A549 (cell line): ENCODE results near the gene IL17RC. TPM values are rescaled to one million over a fixed set of nuclear protein-coding genes. Genes with fewer than 3 reads are reported as not detected.
A peak's percentile ranks its signal among the peaks of the same experiment; 100 is the strongest.

Source experiments
- ATAC-seq, 2 experiments: fragments of 200-7000 bp in 1 of 2; fragments of >200 bp in 1 of 2; cut with Nextera tagmentation in 1 of 2; cut with Tn5 transposase in 1 of 2; 3 replicates each; pipeline versions ENCODE4 v1.8.0 to v1.9.1; 2018 to 2020; ENCODE audit warnings: mild to moderate bottlenecking in 1 of 2, moderate library complexity in 1 of 2
- CTCF ChIA-PET: fragments of 300-600 bp; sonication (Branson Sonifier 250); formaldehyde crosslinking; extraction: SDS; loops from one replicate; lab custom pipeline; 2021; ENCODE audit warnings: antibody characterized with exemption, inconsistent platforms; lab: Yijun Ruan, JAX
- POLR2A ChIA-PET: fragments of 350-600 bp; formaldehyde crosslinking; extraction: SDS; loops from one replicate; lab custom pipeline; 2021; ENCODE audit warnings: antibody characterized with exemption, inconsistent platforms; lab: Yijun Ruan, JAX
- DNase-seq, 2 experiments: peaks; one replicate each; pipeline versions ENCODE4 v3.0.0 to v3.0.0-alpha.2; 2011 to 2016; ENCODE audit warnings: low read depth in 1 of 2, low spot score in 1 of 2
- FAIRE-seq: peaks from 2 replicates; lab custom pipeline; 2011; peaks lifted over from hg19 to GRCh38; lab: Jason Lieb, UNC
- H3K27ac ChIP-seq, 2 experiments: fragments of >200 bp; sonication (Bioruptor Twin); formaldehyde crosslinking; 3 replicates each; pipeline ENCODE4 v1.5.1; 2016 to 2017
- H3K4me1 ChIP-seq: fragments of >200 bp; sonication (Bioruptor Twin); formaldehyde crosslinking; 3 replicates; pipeline ENCODE4 v1.6.1; 2016
- H3K4me2 ChIP-seq: fragments of >200 bp; sonication (Bioruptor Twin); formaldehyde crosslinking; 3 replicates; pipeline ENCODE4 v1.6.1; 2016
- H3K4me3 ChIP-seq: fragments of >200 bp; sonication (Bioruptor Twin); formaldehyde crosslinking; 3 replicates; pipeline ENCODE4 v1.5.1; 2016
- H3K9me3 ChIP-seq: fragments of >200 bp; sonication (Bioruptor Twin); formaldehyde crosslinking; 3 replicates; pipeline ENCODE4 v1.6.1; 2016
- BCL3 ChIP-seq: fragments of >200 bp; sonication (Bioruptor Twin); formaldehyde crosslinking; IDR thresholded peaks from 3 replicates; pipeline ENCODE4 v1.6.1; 2016
- CBX2 ChIP-seq: fragments of 200-600 bp; sonication (generic); IDR thresholded peaks from 2 replicates; pipeline ENCODE4 v1.6.1; 2016; ENCODE audit warnings: low read depth, mild to moderate bottlenecking, borderline replicate concordance
- CBX8 ChIP-seq: fragments of 200-600 bp; sonication (generic); IDR thresholded peaks from 2 replicates; pipeline ENCODE4 v1.6.1; 2016
- CEBPB ChIP-seq, 2 experiments: fragments of >200 bp in 1 of 2; sonication (Bioruptor Twin) in 1 of 2; formaldehyde crosslinking in 1 of 2; IDR thresholded peaks; 2 replicates each; pipeline ENCODE4 v1.6.1; 2012 to 2016
- CHD2 ChIP-seq: fragments of 150-350 bp; IDR thresholded peaks from 2 replicates; pipeline ENCODE4 v1.6.1; 2014; ENCODE audit warnings: low read length; ENCODE audit not compliant: partially characterized antibody
- CHD4 ChIP-seq: fragments of 200-600 bp; sonication (generic); IDR thresholded peaks from 2 replicates; pipeline ENCODE4 v1.6.1; 2016; ENCODE audit warnings: antibody characterized with exemption, mild to moderate bottlenecking, borderline replicate concordance
- E2F6 ChIP-seq: IDR thresholded peaks from 2 replicates; pipeline ENCODE4 v1.6.1; 2012; ENCODE audit warnings: low read depth, borderline replicate concordance
- EHF ChIP-seq: fragments of 250-450 bp; sonication (Bioruptor Pico); IDR thresholded peaks from 2 replicates; pipeline ENCODE4 v1.5.0; 2020; ENCODE audit warnings: mild to moderate bottlenecking
- EHMT2 ChIP-seq: fragments of 200-600 bp; sonication (generic); IDR thresholded peaks from 2 replicates; pipeline ENCODE4 v1.6.1; 2016; ENCODE audit warnings: antibody characterized with exemption, low read depth, mild to moderate bottlenecking, moderate library complexity
- ESRRA ChIP-seq: fragments of 150-350 bp; IDR thresholded peaks from 2 replicates; pipeline ENCODE4 v1.6.1; 2014; ENCODE audit warnings: mild to moderate bottlenecking, low read length, borderline replicate concordance
- FOSB ChIP-seq: fragments of 250-450 bp; sonication (Bioruptor Pico); IDR thresholded peaks from 2 replicates; pipeline ENCODE4 v1.5.0; 2020; ENCODE audit warnings: mild to moderate bottlenecking, moderate library complexity
- FOSL2 ChIP-seq, 2 experiments: fragments of 450-650 bp in 1 of 2; fragments of >200 bp in 1 of 2; sonication (Bioruptor Twin) in 1 of 2; formaldehyde crosslinking; IDR thresholded peaks; 2 replicates each; pipeline versions ENCODE4 v1.5.0 to v1.6.1; 2016 to 2020; ENCODE audit warnings: mild to moderate bottlenecking in 1 of 2, moderate library complexity in 1 of 2
- FOXS1 ChIP-seq: fragments of 250-450 bp; sonication (Bioruptor Pico); IDR thresholded peaks from 2 replicates; pipeline ENCODE4 v1.5.0; 2020; ENCODE audit warnings: mild to moderate bottlenecking, moderate library complexity
- GATA3 ChIP-seq: IDR thresholded peaks from 2 replicates; pipeline ENCODE4 v1.6.1; 2012; ENCODE audit warnings: borderline replicate concordance
- HDAC2 ChIP-seq: fragments of 200-600 bp; sonication (generic); IDR thresholded peaks from 2 replicates; pipeline ENCODE4 v1.6.1; 2016
- HES2 ChIP-seq: fragments of >200 bp; sonication (Bioruptor Twin); formaldehyde crosslinking; IDR thresholded peaks from 2 replicates; pipeline ENCODE4 v1.6.1; 2016
- HOXA7 ChIP-seq: fragments of 250-450 bp; sonication (Bioruptor Pico); IDR thresholded peaks from 2 replicates; pipeline ENCODE4 v1.5.0; 2020; ENCODE audit warnings: mild to moderate bottlenecking, moderate library complexity
- JUN ChIP-seq, 2 experiments: fragments of >200 bp; sonication (Bioruptor Twin); formaldehyde crosslinking; IDR thresholded peaks; 2 replicates in 1 of 2; 3 replicates in 1 of 2; pipeline ENCODE4 v1.6.1; 2016 to 2017
- JUNB ChIP-seq: fragments of >200 bp; sonication (Bioruptor Twin); formaldehyde crosslinking; IDR thresholded peaks from 2 replicates; pipeline ENCODE4 v1.6.1; 2016
- KDM5A ChIP-seq: fragments of 200-600 bp; sonication (generic); IDR thresholded peaks from 2 replicates; pipeline ENCODE4 v1.6.1; 2016; ENCODE audit warnings: antibody characterized with exemption, mild to moderate bottlenecking
- MAZ ChIP-seq: fragments of 150-350 bp; IDR thresholded peaks from 2 replicates; pipeline ENCODE4 v1.6.1; 2014; ENCODE audit warnings: antibody characterized with exemption, low read depth, low read length, borderline replicate concordance
- NFE2L2 ChIP-seq: fragments of 150-350 bp; conservative IDR thresholded peaks from 2 replicates; pipeline ENCODE4 v1.6.1; 2014; ENCODE audit warnings: low read length
- NR3C1 ChIP-seq: fragments of >200 bp; sonication (Bioruptor Twin); formaldehyde crosslinking; IDR thresholded peaks from 3 replicates; pipeline ENCODE4 v1.6.1; 2017
- PHF8 ChIP-seq: fragments of 200-600 bp; sonication (generic); IDR thresholded peaks from 2 replicates; pipeline ENCODE4 v1.6.1; 2016; ENCODE audit warnings: low read depth, mild to moderate bottlenecking, antibody characterized with exemption, moderate library complexity, borderline replicate concordance
- POLR2A ChIP-seq: IDR thresholded peaks from 2 replicates; pipeline ENCODE4 v1.6.1; 2012; ENCODE audit warnings: mild to moderate bottlenecking, low read length
- POLR2AphosphoS2 ChIP-seq: conservative IDR thresholded peaks from 2 replicates; pipeline ENCODE4 v1.6.1; 2012; ENCODE audit warnings: low read length, improper control_type of control experiment, inconsistent platforms
- RAD21 ChIP-seq, 2 experiments: fragments of >200 bp in 1 of 2; sonication (Bioruptor Twin) in 1 of 2; formaldehyde crosslinking in 1 of 2; IDR thresholded peaks in 1 of 2; conservative IDR thresholded peaks in 1 of 2; 2 replicates in 1 of 2; 3 replicates in 1 of 2; pipeline ENCODE4 v1.6.1; 2012 to 2018; ENCODE audit warnings: inconsistent platforms in 1 of 2
- RARB ChIP-seq: fragments of 250-450 bp; sonication (Bioruptor Pico); IDR thresholded peaks from 2 replicates; pipeline ENCODE4 v1.8.0; 2021; ENCODE audit warnings: mild to moderate bottlenecking, moderate library complexity
- RCOR1 ChIP-seq: fragments of 150-350 bp; IDR thresholded peaks from 2 replicates; pipeline ENCODE4 v1.6.1; 2014; ENCODE audit warnings: antibody characterized with exemption, low read length, low read depth
- REST ChIP-seq: fragments of 200-600 bp; sonication (generic); IDR thresholded peaks from 2 replicates; pipeline ENCODE4 v1.6.1; 2016; ENCODE audit warnings: antibody characterized with exemption, mild to moderate bottlenecking, moderate library complexity
- RNF2 ChIP-seq: fragments of 200-600 bp; sonication (generic); IDR thresholded peaks from 2 replicates; pipeline ENCODE4 v1.6.1; 2016; ENCODE audit warnings: low read depth, mild to moderate bottlenecking, antibody characterized with exemption, moderate library complexity, borderline replicate concordance
- SMC3 ChIP-seq: fragments of >200 bp; sonication (Bioruptor Twin); formaldehyde crosslinking; IDR thresholded peaks from 3 replicates; pipeline ENCODE4 v1.6.1; 2018; ENCODE audit warnings: inconsistent platforms
- USF2 ChIP-seq: fragments of 450-650 bp; IDR thresholded peaks from 2 replicates; pipeline ENCODE4 v1.6.1; 2014; ENCODE audit warnings: antibody characterized with exemption
- ZNF302 ChIP-seq: fragments of 250-450 bp; sonication (Bioruptor Pico); IDR thresholded peaks from 2 replicates; pipeline ENCODE4 v1.9.0; 2021; ENCODE audit warnings: inconsistent platforms, mild to moderate bottlenecking, moderate library complexity
- WGBS: methylation state at CpG from one replicate; pipeline ENCODE4 v1.1.6; 2017; ENCODE audit errors: missing lambda C conversion rate; 5-methylcytosine and 5-hydroxymethylcytosine counted together
- polyA plus RNA-seq, 4 experiments: library from polyadenylated mRNA; depleted of rRNA in 3 of 4; stranded (reverse); fragments of >200 nt; fragmentation: RNase III in 1 of 4; extraction: RNeasy Plus Mini Kit Qiagen cat#74134 plus additional on column Dnase treatment in 1 of 4; gene quantifications; 2 replicates in 3 of 4; 3 replicates in 1 of 4; pipeline ENCODE4 v1.2.3, GENCODE V29; 2011 to 2017

The IL17RC gene
- polyA plus RNA-seq, 2 of the 4 experiments (the other 2 are of a cell fraction): 7.7 to 9.4 TPM

GRCh38 chr3:9946112-9947024 lies 29.5 kb downstream of the IL17RC start:
- POLR2A ChIA-PET: interaction anchor here (0.6 to 2.5 kb wide), 27 partner anchors 8 to 375 kb away, joined by 3 to 53 read pairs (median 4); partner anchors contain the start of genes ARPC4, BRPF1, CRELD1 and EMC3
- H3K4me2 ChIP-seq: peak overlapping the region; percentile 92
- H3K4me1 ChIP-seq: peaks cover 10% of the 10 kb centered on the region; the same call in 1 of the 3 replicates
- peak overlapping the region; percentile 80 for H3K4me3 ChIP-seq
- FAIRE-seq (no peak), ATAC-seq (peak; percentile 77 to 91), DNase-seq (peak; percentile 89 to 95)
- WGBS: 3% methylated on average over 47 of the region's 90 CpGs
- H3K27ac ChIP-seq: peak overlapping the region; percentile 95 to 98
- H3K9me3 ChIP-seq: no peaks in the 10 kb centered on the region
- CTCF ChIA-PET: interaction anchor here (0.5 to 5.2 kb wide), 107 partner anchors 8 to 442 kb away, joined by 3 to 146 read pairs (median 5); partner anchors contain the start of genes ARPC4, CAMK1, CIDEC and CRELD1
- TF ChIP-seq ZNF302 (CRISPR knock-in tag) (no peak), JUN (IDR thresholded peaks at IDR 0.05) (peak; percentile 46 to 93; a peak in 3 of 5 replicates), FOSL2 (IDR thresholded peaks at IDR 0.05) (no peak), FOSL2 (CRISPR knock-in tag; IDR thresholded peaks at IDR 0.05) (0 out of 2 replicates have a peak, but pooled peaks have one; percentile 8), EHF (CRISPR knock-in tag) (no peak), CEBPB (IDR thresholded peaks at IDR 0.05) (no peak), CBX8 (no peak), RAD21 (conservative IDR thresholded peaks at IDR 0.05 in 1 of 2, IDR thresholded peaks at IDR 0.05 in 1 of 2) (peak; percentile 72 to 73; a peak in 4 of 5 replicates), RARB (CRISPR knock-in tag) (no peak), USF2 (0 out of 2 replicates have a peak, but pooled peaks have one; percentile 11), JUNB (no peak), NR3C1 (no peak), POLR2AphosphoS2 (no peak), E2F6 (peak; percentile 52; the same call in 1 of the 2 replicates), REST (no peak), HES2 (no peak), BCL3 (peak; percentile 67; the same call in 2 of the 3 replicates), HOXA7 (no peak), CHD2 (no peak), SMC3 (peak; percentile 74), MAZ (0 out of 2 replicates have a peak, but pooled peaks have one; percentile 31), CBX2 (no peak), CHD4 (no peak), FOSB (CRISPR knock-in tag) (no peak), FOXS1 (CRISPR knock-in tag) (no peak), HDAC2 (no peak; the same call in 1 of the 2 replicates), PHF8 (peak; percentile 29; the same call in 1 of the 2 replicates), ESRRA (no peak), EHMT2 (no peak), KDM5A (peak; percentile 61; the same call in 1 of the 2 replicates), GATA3 (0 out of 2 replicates have a peak, but pooled peaks have one; percentile 9), POLR2A (peak; percentile 70), RNF2 (no peak), NFE2L2 (no peak), RCOR1 (no peak)
